Right renal cortex interstitium (tissue), 3 donors: ENCODE measurements around the gene PTPRO. TPM values are rescaled to one million over a fixed set of nuclear protein-coding genes. Genes with fewer than 3 reads are reported as not detected.

Experiments
- DNase-seq, 3 donors: peaks; one replicate each; pipeline ENCODE4 v3.0.0-alpha.2; 2013; ENCODE audit warnings: low read depth in 3 of 3, low spot score in 2 of 3
- polyA plus RNA-seq, 3 donors: library from polyadenylated mRNA; unstranded; fragments of 120-200 nt; gene quantifications; one replicate each; pipeline ENCODE4 v1.2.1, GENCODE V29; 2013; ENCODE audit not compliant: insufficient read length in 3 of 3

PTPRO gene
- polyA plus RNA-seq, result 100 to 1,000 TPM; 253 to 290 (median 270) TPM

GRCh38 chr12:15322164-15323061 lies at the start of gene PTPRO:
PTPRO (plus strand) TSS chr12:15322508.
- DNase-seq, result peak in 1 of 3 donors; percentile 13

GRCh38 chr12:15273896-15274295 lies 48.4 kb upstream of the PTPRO start:
- no peak for DNase-seq

- DNase-seq, result no peak
Observed at GRCh38 chr12:15274561-15274967, 47.7 kb upstream of the PTPRO start.

GRCh38 chr12:15276088-15276698 lies 46.1 kb upstream of the PTPRO start:
- DNase-seq, result peak in 2 of 3 donors; percentile 38 to 46

- DNase-seq, result no peak
Observed at GRCh38 chr12:15278816-15279658, 43.3 kb upstream of the PTPRO start.

GRCh38 chr12:15280930-15281329 lies 41.4 kb upstream of the PTPRO start:
- no peak for DNase-seq

GRCh38 chr12:15289192-15289591 lies 33.1 kb upstream of the PTPRO start:
- DNase-seq, result no peak

- no peak for DNase-seq
Observed at GRCh38 chr12:15293731-15294130, 28.6 kb upstream of the PTPRO start.

- DNase-seq, result no peak
Observed at GRCh38 chr12:15299947-15300346, 22.4 kb upstream of the PTPRO start.

GRCh38 chr12:15304296-15304695 lies 18.0 kb upstream of the PTPRO start:
- DNase-seq, result no peak

- no peak for DNase-seq
Observed at GRCh38 chr12:15306605-15307004, 15.7 kb upstream of the PTPRO start.

- no peak for DNase-seq
Observed at GRCh38 chr12:15307079-15307478, 15.2 kb upstream of the PTPRO start.

- DNase-seq, result no peak
Observed at GRCh38 chr12:15318841-15319240, 3.5 kb upstream of the PTPRO start.

- no peak for DNase-seq
Observed at GRCh38 chr12:15320881-15321280, 1.4 kb upstream of the PTPRO start.

GRCh38 chr12:15323480-15323879 lies 1.2 kb downstream of the PTPRO start:
- peak in 1 of 3 donors; percentile 8 for DNase-seq

- no peak for DNase-seq
Observed at GRCh38 chr12:15329891-15330290, 7.6 kb downstream of the PTPRO start.

- no peak for DNase-seq
Observed at GRCh38 chr12:15334225-15334624, 11.9 kb downstream of the PTPRO start.

GRCh38 chr12:15335959-15336358 lies 13.7 kb downstream of the PTPRO start:
- DNase-seq, result no peak

GRCh38 chr12:15336768-15337553 lies 14.7 kb downstream of the PTPRO start:
- DNase-seq, result no peak

GRCh38 chr12:15341371-15341770 lies 19.1 kb downstream of the PTPRO start:
- DNase-seq, result no peak
